NCI-H2081 treated with DMSO at 0.1 percent for 48 hours (cell line): ENCODE results near the gene EDDM3A.
"Not testable (repeated sequence)": the region's sequence is repeated elsewhere in the genome, so short reads cannot be mapped to it uniquely, and the experiment has no call there.

Source experiments
- DNase-seq: peaks from one replicate; lab custom pipeline; 2025; lab: John Stamatoyannopoulos, UW

The EDDM3A gene, protein sequence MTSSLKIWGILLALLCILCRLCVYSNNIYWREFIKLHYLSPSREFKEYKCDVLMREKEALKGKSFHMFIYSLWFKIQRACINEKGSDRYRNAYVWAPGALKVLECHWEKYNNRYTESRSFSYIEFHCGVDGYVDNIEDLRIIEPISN

DNA sequence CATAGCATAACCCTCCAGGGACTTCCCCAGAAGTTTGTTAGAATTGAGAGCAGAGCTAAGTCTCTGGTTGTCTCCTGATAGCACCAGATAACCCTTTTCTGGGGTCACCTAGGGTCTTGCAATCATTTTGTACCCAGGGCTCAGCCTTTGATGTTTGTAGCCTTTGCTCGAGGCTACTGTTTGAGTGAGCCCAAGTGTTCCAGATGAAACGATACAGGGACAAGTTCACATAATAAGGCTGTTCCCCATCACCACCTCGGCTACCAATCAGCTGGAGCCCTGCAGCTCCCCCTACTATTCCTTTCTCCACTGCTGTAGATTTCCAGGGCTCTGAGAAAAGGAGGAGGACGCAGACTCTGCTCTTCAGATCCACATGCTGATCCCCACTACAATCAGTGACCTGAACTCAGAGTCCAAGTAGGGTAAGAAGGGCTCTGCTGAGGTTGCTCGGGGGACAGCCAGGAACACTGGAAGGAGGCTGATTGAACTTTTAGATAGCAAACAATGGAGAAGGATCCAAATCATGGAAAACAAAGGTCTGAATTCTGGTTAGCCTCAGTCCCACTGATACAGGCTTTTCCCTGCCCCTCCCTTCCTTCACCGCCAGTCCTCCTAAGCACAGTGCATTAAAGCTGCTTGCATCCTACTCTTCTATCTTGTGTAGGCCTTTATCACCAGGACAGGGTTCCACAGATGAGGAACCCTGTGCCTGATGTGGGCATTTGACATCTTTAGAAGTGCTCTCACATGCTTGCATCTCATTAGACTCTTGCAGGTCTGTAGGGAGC lies at the start of gene EDDM3A:
TSS of gene EDDM3A (plus strand) at position 317 of the 788 bp plus-strand sequence. CDS start 1,694 bp downstream, outside the sequence.
- no peak for DNase-seq

DNA sequence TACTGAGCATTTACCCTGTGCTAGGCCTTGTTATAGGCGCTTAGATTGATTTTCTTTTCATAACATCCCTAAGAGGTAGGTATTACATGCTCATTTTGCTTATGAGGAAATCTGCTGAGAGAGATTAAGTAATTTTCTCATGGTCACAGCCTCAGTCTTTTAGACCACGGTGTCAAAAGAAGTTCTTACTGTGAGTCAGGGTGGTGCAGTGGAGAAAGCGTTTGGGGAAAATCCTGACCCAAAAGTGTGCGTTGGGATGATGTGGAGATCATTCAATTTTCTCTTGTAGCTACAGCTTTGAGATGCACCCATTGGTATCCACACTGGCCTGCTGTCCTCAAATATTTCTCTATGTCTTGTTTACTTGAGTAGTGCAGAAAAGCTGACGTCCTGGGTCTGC lies 48.9 kb upstream of the EDDM3A start:
- DNase-seq: no peak

DNA sequence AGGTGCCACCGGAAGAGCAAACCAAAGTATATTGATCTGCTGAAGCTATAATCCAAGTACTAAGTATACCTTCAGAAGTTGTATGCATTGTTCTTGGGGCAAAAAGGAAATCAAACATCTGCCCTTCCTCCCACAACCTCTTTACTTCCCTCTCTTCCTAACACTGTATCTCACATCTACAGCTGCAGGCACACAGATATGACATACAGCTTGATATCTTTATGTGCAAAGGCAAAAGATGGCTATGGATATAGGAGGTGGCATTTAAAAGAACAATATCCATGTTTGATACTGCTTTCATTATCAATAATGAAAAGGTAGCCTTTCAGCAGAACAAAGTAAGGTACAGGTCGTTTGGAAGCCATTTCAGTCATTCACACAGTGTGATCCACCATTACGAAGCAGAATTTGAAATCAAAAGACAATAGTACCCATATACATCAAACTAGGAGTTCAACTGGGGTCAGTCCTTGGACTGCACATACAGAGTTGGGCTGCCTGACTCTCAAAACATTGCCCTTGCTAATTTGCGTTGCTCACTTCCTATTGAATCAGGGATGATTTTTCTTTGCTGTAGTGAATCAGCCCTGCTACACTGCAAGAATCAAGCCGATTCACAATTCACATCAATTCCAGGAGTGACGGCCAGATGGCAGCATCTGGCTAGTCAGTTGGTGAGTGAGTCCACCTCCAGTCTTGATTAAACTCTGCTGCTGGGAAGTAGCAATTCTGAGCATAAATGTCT lies 48.2 kb upstream of the EDDM3A start:
- DNase-seq: no peak

DNA sequence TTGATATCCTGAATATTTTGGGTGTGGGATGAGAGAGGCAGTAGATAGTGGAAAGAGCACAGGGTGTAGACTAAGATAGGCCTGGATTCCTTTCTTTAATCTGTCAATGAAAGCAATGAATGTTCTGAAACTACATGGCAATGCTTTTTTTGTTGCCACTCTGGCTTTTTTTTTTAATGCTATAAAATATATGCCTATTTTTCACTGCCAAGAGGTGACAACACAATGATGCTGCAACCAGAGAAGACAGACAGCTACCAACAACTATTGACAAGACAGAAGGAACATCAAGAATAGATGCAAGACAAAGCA lies 47.7 kb upstream of the EDDM3A start:
- no peak for DNase-seq

DNA sequence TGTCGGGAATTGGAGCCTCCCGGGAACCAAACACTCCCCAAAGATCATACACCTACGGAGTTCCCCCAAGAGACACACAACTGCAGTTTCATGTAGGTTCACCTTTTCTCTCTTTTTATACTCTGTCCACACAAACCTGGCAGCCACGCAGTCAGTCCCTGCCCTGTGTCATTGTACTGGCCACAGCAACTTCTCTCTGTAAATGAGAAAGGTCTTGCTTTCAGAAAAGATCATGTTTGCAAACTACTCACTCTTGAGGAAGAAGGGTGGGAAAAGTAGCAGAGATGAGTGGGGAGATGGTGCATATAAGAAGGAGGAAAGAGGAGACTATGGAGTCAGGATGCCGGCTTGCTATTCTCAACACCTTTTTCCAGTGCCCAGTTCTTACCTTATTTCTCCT lies 46.8 kb upstream of the EDDM3A start:
- no peak for DNase-seq

DNA sequence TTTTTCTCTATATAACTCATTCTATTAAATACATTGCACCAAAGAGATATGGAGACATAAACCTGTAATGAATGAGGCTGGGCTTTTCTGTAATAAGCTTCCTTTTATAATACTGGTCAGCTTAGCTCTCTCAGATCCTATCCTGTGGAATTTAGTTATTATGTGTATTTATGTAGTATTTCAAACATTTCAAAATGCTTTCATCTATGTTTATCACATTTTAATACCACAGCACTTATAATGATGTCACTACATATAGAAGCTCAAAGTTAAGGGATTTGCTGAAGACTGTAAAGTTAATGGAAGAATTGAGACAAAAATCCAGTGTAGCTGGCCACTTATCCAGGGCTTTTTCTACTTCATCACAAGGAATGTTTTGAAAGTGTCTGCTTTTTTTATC lies 45.8 kb upstream of the EDDM3A start:
- DNase-seq: no peak

DNA sequence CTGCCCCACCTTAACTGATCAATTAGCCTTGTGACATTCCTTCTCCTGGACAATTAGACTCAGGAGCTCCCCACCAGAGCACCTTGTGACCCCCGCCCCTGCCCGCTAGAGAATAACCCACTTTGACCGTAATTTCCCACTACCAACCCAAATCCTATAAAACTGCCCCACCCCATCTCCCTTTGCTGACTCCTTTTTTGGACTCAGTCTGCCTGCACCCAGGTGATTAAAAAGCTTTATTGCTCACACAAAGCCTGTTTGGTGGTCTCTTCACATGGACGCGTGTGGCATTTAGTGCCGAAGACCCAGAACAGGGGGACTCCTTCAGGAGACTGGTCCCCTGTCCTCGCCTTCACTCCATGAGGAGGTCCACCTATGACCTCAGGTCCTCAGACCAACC lies 44.7 kb upstream of the EDDM3A start:
- not testable (repeated sequence) for DNase-seq

DNA sequence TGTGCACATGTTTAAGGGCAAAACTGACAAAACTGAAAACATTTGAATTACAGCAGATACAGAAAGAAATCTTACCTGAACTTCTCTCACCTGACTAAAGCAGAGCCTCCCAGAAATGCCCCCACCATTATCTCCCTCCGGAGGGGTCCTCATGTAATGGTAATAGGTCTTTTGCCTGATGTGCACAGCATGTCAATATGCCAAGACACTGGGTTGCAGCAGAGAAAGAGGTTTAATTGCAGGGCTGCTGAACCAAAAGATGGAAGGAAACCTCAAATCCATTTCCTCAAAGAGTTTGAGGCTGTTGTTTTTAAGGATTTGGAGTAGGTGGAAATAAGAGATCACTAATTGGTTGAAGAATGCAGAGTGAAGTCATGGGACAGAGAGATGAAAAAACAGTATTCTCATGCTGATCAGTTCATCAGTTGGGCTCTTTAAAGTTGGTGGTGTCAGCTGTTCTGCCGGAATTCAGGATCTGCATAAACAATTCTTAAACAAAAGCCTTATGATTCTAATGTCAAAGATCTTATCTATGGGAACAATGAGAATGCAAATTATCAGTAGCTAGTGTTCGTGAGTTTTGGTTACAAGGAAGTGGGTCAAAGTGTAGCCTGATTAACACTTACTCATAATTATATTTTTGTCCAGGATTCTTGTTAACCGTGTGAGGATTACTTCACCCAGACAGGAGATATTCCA lies 38.9 kb upstream of the EDDM3A start:
- DNase-seq: no peak

DNA sequence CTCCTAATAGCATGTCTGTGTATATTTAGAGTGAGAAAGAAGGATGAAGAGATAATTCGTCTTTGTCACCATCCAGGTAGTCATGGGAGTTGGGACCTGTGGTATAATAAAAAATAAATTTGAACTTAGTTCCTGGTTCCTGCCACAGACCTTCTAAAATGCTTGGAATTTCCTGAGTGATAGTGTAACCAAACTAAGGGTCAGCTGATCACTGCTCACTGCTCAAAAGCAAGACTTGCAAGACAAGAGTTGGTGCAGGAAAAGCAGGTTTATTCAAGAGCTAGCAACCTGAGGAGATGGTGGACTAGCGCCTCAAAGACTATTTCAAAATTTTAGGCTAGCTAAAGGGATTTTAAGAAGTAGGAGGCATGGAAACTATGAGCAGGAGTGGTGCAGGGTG lies 38.1 kb upstream of the EDDM3A start:
- no peak for DNase-seq

DNA sequence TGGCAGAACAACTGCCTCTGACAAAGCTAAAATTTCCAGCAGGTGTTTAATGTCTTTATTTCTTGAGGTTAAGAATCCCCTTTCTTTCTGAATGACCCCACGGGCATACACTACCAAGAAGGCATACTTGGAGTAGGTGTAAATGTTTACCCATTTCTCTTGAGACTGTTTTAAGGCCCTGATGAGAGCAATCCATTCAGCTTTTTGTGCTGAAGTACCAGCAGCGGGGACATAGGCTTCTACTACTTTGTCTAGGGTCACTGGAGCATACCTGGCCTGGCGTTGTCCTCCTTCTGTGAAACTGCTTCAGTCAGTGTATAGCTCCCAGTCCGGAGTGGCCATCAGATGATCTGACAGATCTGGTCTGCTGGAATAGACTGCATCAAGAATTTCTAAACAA lies 34.4 kb upstream of the EDDM3A start:
- DNase-seq: no peak

DNA sequence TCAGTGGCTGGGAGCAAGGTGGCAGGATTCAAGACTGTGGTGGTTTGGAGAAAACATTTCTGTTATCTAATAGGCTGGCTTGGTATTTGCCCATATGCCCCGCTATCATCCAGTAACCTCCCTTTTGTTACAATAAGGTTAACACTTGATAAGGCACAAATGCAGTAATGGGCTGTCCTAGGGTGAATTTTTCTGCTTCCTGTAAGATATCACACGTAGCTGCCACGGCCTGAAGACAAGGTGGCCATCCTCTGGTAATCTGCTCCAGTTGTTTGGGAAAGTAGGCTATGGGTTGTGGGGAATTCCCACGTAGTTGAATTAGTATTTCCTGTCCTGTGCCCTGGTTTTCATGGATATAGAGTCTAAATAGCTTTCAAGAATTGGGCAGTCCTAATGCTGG lies 34.0 kb upstream of the EDDM3A start:
- no peak for DNase-seq

DNA sequence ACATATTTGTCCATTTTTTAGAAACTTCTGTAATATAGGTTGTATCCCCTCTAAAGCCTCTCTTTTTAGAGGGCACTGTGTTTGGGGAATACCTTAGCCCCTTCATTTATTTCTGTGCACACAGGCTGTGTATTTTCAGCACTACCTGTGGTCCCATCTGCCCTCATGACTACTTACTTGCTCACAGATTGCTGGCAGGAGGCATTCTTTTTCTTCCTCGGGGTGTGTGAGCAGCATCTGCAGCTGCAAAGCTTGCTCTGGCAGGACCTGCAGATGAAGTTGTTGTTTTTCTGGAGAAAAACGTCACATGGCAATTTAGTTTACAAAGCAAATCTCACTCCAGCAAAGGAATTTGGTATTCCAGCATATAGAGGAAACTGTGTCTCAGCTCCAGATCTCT lies 32.8 kb upstream of the EDDM3A start:
- DNase-seq: no peak

DNA sequence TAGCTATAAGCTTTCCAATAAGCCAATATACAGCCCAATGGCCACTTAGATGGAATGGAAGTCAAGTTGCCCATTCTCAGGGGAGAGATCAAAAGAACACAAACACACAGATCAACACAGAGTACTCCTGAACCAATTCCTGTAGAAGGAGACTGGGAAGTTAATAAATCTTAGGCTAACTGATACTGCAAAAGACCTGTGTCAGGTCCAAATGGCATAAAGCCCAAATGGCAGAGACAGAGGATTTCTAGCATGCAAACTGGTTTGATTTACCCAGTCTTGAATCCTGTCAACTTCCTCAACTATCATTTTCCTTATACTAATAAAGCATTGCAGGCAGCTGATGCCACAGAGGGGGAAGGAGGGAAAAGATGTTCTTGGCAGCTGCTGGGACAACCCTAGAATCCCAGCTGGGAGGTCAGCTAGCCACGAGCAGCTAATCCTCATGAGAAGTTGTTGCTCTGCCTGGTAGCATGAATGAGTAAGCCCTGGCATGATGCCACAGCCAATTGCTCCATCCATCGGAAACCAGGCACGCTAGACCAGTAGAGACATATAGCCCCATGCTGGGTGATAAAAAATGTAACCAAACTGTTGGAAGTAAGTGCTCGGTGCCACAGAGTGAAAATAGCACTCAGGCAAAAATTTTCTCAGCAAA lies 31.0 kb upstream of the EDDM3A start:
- no peak for DNase-seq

DNA sequence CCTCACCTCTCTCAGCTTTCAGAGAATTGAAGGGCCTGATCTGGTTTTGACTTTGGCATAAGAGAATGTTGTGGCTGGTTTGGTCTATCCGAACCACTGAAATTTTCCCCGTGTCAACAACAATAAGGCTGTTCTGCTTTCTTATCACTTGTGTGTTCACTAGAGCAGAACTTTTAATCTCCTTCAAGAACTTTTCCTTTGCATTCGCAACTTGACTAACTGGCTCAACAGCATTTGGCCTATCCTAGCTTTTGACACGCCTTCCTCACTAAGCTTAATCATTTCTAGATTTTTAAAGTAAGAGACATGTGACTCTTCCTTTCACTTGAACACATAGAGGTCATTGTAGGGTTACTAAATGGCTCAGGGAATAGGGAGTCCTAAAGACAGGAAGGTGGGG lies 25.9 kb upstream of the EDDM3A start:
- no peak for DNase-seq

DNA sequence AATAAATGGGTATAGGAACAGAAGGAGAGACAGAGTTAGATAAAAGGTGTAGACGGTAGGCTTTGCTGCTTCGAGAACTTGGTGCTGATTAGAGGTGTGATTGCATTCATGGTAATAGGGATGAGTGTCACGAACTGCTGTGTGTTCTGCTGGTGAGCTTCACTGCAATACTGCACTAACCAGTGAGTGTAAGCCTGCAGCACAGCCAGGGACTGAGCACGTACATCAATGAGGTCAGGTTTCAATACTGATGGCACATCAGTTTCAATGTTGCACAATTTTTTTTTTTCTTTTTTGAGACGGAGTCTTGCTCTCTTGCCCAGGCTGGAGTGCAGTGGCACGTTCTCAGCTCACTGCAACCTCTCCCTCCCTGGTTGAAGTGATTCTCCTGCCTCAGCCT lies 24.9 kb upstream of the EDDM3A start:
- no peak for DNase-seq

DNA sequence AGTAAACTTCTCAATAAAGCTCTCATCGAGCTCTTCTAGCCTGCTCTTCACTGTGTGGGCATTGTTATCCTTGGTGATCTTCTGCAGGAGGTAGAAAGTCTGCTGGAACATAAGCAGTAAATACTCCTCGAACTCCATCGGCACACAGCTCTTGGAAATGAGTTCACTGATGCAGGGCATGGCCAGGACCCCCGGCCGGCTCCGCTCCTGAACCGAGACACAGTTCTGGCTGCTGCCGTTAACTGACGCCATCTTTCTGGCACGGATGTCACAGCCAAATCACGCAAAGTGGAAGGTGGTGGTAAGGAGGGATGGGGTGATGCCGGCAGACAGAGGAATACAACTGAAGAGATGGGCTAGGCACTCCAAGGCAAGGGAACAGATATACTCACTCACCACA lies 23.7 kb upstream of the EDDM3A start:
- DNase-seq: no peak

DNA sequence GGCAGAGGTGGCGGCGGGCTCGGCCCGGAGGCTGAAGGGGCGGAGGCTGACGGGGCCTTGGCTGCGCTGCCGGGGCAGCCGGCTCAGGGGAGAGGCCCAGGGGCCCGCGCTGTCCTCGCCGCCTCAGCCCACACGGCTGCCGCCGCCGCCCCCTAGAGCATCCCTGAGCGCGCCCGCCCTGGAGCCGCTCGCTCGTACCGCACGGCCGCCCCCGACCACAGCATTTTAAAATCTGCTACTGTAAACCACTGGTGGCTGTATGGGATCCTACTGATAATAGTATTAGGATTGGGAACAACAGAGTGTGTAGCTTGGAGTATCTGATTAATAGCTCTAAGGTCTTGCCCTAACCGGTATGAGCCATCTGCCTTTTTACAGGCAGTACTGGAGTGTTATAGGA lies 22.2 kb upstream of the EDDM3A start:
- no peak for DNase-seq

DNA sequence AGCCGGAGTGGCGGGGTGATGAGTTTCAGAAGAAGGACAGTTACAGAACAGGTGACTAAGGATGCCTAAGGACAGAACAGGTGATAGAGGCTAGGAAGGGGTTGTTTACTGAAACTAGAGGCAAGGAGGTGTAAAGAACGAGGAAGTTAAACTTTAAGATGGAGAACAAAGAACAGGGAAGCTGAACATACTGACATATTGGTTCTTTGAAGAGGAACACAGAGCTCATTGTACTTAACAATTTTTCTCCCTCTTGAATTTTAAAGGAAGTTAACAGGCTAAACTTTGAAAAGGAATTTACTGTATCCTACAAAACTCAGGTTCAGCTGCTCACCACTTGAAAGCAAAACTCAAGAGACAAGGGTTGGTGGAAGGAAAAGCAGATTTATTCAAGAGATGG lies 19.6 kb upstream of the EDDM3A start:
- DNase-seq: not testable (repeated sequence)

DNA sequence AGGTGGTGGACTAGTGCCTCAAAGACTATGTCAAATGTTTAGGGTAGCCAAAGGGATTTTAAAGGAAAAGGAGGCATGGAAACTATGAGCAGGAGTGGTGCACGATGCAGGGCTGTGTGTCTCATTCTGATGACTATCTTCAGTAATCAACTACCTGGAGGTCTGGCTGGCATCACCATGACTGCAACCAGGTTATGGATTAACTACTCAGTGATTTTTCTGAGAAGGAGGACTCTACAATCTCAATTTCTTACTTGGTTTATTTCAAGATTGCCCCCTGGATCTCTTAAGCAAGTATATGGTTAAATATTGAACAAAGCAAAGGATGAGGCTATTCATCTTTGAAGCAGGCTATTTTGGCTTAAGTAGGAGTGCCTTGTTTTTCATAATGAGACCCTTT lies 19.2 kb upstream of the EDDM3A start:
- DNase-seq: no peak

DNA sequence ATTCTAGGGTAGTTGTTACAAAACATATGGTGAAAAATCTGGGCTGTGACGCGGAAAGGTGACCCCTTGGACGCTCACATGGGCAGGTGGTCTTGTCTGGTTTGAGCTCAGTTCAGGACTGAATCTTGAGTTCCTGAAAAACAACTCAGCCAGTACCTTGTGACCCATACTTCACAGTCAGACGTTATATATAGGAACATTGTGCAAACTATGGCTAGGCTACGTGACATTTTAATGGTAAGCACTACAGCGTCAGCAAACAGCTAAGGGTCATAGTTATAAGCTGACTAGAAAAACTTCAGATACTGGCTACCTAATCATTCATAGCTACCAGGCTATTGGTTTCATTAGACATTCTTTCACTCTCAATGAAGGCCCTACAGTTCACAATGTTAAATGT lies 14.8 kb upstream of the EDDM3A start:
- no peak for DNase-seq

DNA sequence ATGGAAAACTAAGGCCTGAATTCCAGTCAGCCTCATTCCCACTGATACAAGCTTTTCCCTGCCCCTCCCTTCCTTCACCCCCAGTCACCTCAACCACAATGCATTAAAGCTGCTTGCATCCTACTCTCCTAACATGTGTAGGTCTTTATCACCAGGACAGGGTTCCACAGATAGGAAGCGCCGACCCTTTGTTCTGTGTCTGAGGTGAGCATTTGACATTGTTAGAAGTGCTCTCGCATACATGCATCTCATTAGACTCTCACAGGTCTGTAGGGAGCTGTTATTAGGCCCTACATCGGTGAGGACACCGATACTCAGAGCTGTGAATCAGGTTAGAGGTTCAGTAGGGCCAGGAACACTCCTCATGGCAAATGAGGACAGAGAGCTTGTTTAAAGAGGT lies 13.2 kb upstream of the EDDM3A start:
- DNase-seq: no peak

DNA sequence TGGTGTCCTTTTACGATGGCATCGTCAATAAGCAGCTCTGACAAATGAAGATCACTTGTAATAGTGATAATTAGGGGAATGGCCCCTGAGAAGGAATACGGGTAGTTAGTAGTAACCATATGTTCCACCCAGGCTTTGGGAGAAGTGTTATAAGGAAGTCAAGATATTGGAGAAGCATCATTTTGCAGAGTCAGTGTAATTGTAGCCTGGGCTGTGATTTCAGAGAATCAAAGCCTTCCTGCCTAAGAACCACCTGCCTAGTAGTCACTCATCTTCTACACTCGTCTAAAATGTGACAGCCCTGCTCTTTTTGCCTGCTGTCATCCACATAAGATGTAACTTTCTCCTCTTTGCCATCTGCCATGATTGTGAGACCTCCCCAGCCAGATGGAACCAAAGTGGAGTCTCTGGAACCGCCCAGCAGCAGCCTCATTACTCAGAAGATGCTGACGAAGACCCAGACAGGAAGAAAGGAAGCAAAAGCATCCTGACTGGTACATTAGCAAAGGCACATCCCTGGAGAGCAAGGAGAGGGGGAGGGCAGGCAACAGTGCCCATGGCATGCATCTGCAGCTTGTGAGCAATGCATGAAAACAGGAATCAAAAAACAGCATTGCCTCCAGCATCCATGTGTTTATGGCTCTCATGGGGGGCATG lies 12.6 kb upstream of the EDDM3A start:
- DNase-seq: no peak
